WTC11 (cell line): ENCODE results near the gene AGTRAP. TPM values are rescaled to one million over a fixed set of nuclear protein-coding genes. Genes with fewer than 3 reads are reported as not detected.

Experiments
- ATAC-seq: fragments of 200-7000 bp; cut with Tn5 transposase; 2 replicates; pipeline ENCODE4 v1.10.0; 2021; ENCODE audit warnings: mild to moderate bottlenecking, moderate library complexity
- CTCF ChIA-PET: fragments of 300-600 bp; sonication (Branson Sonifier 250); formaldehyde crosslinking; loops from one replicate; lab custom pipeline; 2021; ENCODE audit warnings: antibody characterized with exemption; lab: Charles Lee
- POLR2A ChIA-PET: fragments of 350-600 bp; sonication (Branson Sonifier 250); formaldehyde crosslinking; loops from one replicate; lab custom pipeline; 2021; ENCODE audit warnings: antibody characterized with exemption; lab: Charles Lee
- DNase-seq: peaks from one replicate; pipeline ENCODE4 v3.0.0; 2021; ENCODE audit warnings: low spot score
- H3K27ac Mint-ChIP-seq: 2 replicates; pipeline ENCODE4 v1.8.0; 2021; ENCODE audit warnings: mixed read lengths
- H3K27me3 Mint-ChIP-seq: 2 replicates; pipeline ENCODE4 v1.8.0; 2021; ENCODE audit warnings: low read depth, mild to moderate bottlenecking, moderate library complexity, mixed read lengths
- H3K36me3 Mint-ChIP-seq: 2 replicates; pipeline ENCODE4 v1.8.0; 2021; ENCODE audit warnings: mixed read lengths
- H3K4me1 Mint-ChIP-seq: 2 replicates; pipeline ENCODE4 v1.8.0; 2022; ENCODE audit warnings: mixed read lengths
- H3K4me3 Mint-ChIP-seq: 2 replicates; pipeline ENCODE4 v1.8.0; 2021; ENCODE audit warnings: mild to moderate bottlenecking, moderate library complexity, mixed read lengths
- H3K9me3 Mint-ChIP-seq: 2 replicates; pipeline ENCODE4 v1.8.0; 2021; ENCODE audit warnings: mixed read lengths
- ETV6 ChIP-seq: sonication (generic); formaldehyde crosslinking; IDR thresholded peaks from 2 replicates; pipeline ENCODE4 v1.8.1; 2022; ENCODE audit warnings: mild to moderate bottlenecking, missing genetic modification reagents
- IRF2 ChIP-seq: sonication (generic); formaldehyde crosslinking; IDR thresholded peaks from 2 replicates; pipeline ENCODE4 v1.8.0; 2022; ENCODE audit warnings: low read depth, missing genetic modification reagents, borderline replicate concordance
- OVOL2 ChIP-seq: fragments of 250-450 bp; sonication (Bioruptor Pico); IDR thresholded peaks from 2 replicates; pipeline ENCODE4 v1.9.0; 2021; ENCODE audit warnings: mild to moderate bottlenecking, borderline replicate concordance
- RELA ChIP-seq: sonication (generic); formaldehyde crosslinking; IDR thresholded peaks from 2 replicates; pipeline ENCODE4 v1.8.1; 2022; ENCODE audit warnings: missing genetic modification reagents, mild to moderate bottlenecking, borderline replicate concordance
- TCF7 ChIP-seq: sonication (generic); formaldehyde crosslinking; IDR thresholded peaks from 2 replicates; pipeline ENCODE4 v1.8.0; 2022; ENCODE audit warnings: mild to moderate bottlenecking, low read depth, missing genetic modification reagents, moderate library complexity
- TEAD4 ChIP-seq: sonication (generic); formaldehyde crosslinking; IDR thresholded peaks from 2 replicates; pipeline ENCODE4 v1.8.0; 2022; ENCODE audit warnings: mild to moderate bottlenecking, missing genetic modification reagents
- ZBTB21 ChIP-seq: sonication (generic); formaldehyde crosslinking; IDR thresholded peaks from 2 replicates; pipeline ENCODE4 v1.8.1; 2023; ENCODE audit warnings: mild to moderate bottlenecking, missing genetic modification reagents, borderline replicate concordance
- ZNF138 ChIP-seq: sonication (generic); formaldehyde crosslinking; conservative IDR thresholded peaks from 2 replicates; pipeline ENCODE4 v1.8.1; 2022; ENCODE audit warnings: mild to moderate bottlenecking, moderate library complexity, missing genetic modification reagents
- ZNF263 ChIP-seq: sonication (generic); formaldehyde crosslinking; IDR thresholded peaks from 2 replicates; pipeline ENCODE4 v1.8.1; 2022; ENCODE audit warnings: low read depth, mild to moderate bottlenecking, moderate library complexity, missing genetic modification reagents
- ZNF671 ChIP-seq: fragments of 250-450 bp; sonication (Bioruptor Pico); IDR thresholded peaks from 2 replicates; pipeline ENCODE4 v1.8.0; 2021; ENCODE audit warnings: mild to moderate bottlenecking
- total RNA-seq: library from RNA; stranded (reverse); gene quantifications from 3 replicates; pipeline ENCODE4 v1.2.3, GENCODE V29; 2021
- TF ChIP-seq, protein P1 (sequence below): sonication (generic); formaldehyde crosslinking; IDR thresholded peaks from 2 replicates; pipeline ENCODE4 v1.8.0; 2022; ENCODE audit warnings: mild to moderate bottlenecking, missing genetic modification reagents
- TF ChIP-seq, protein P2 (sequence below): fragments of 250-450 bp; sonication (Bioruptor Pico); IDR thresholded peaks from 2 replicates; pipeline ENCODE4 v2.1.2; 2022; ENCODE audit warnings: mild to moderate bottlenecking, moderate library complexity
- TF ChIP-seq, protein P3 (sequence below): sonication (generic); formaldehyde crosslinking; IDR thresholded peaks from 2 replicates; pipeline ENCODE4 v1.8.0; 2022; ENCODE audit warnings: mild to moderate bottlenecking, missing genetic modification reagents
- TF ChIP-seq, protein P4 (sequence below): sonication (generic); formaldehyde crosslinking; IDR thresholded peaks from 2 replicates; pipeline ENCODE4 v1.8.1; 2023; ENCODE audit warnings: mild to moderate bottlenecking, missing genetic modification reagents
- TF ChIP-seq, protein P5 (sequence below): fragments of 250-450 bp; sonication (Bioruptor Pico); IDR thresholded peaks from 2 replicates; pipeline ENCODE4 v1.9.0; 2021; ENCODE audit warnings: mild to moderate bottlenecking

Gene AGTRAP
- total RNA-seq, 1 experiment from 2014 or later: 81.6 TPM

DNA sequence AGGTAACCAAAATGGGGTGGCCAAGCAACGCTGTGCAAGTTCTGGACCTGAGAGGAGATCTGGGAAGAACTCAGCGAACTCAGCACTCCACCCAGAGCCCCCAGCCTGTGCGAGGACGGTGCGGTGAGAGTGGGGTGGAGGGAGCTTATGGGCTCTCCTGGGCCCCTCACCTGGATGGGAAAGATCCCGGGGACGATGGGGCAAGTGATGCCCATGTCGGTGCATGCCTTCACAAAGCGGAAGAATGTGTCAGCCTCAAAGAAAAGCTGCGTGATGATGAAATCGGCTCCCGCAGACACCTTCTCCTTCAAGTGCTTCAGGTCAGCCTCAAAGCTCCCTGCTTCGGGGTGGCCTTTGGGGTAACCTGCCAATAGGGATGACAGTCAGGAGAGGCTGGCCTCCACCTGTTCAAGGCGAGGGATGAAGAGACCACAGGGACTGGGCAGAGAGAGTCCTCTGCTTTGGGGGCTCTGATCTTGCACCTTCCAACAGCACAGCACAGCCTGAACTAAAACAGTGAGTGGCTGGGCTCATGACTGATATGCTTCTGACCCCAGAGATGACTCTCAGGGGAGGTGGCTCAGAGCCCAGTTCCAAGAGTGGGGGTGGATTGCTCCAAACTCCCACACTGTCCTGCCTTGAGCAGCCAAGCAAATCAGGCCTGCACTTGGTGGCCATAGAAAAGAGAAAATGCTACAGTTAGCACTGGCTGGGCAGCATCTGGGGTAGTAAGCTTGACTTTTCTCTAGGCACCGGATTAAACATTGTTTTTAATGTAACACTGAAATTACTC lies 60.3 kb downstream of the AGTRAP start:
- H3K9me3 Mint-ChIP-seq: no peaks in the 10 kb centered on the region
- H3K4me1 Mint-ChIP-seq: no peaks in the 10 kb centered on the region
- no peak for DNase-seq
- no peak for TF ChIP-seq ZNF671
- no peak for TF ChIP-seq ZBTB21 (CRISPR knock-in tag)
- TF ChIP-seq, protein P1, sequence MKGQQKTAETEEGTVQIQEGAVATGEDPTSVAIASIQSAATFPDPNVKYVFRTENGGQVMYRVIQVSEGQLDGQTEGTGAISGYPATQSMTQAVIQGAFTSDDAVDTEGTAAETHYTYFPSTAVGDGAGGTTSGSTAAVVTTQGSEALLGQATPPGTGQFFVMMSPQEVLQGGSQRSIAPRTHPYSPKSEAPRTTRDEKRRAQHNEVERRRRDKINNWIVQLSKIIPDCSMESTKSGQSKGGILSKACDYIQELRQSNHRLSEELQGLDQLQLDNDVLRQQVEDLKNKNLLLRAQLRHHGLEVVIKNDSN (CRISPR knock-in tag): no peak
- no peak for TF ChIP-seq TCF7
- no peak for TF ChIP-seq TEAD4 (CRISPR knock-in tag)
- H3K27me3 Mint-ChIP-seq: no peaks in the 10 kb centered on the region
- ATAC-seq: no peak
- H3K36me3 Mint-ChIP-seq: peaks cover 48% of the 10 kb centered on the region
- CTCF ChIA-PET: no interaction called here
- H3K4me3 Mint-ChIP-seq: no peak overlapping the region
- POLR2A ChIA-PET: no interaction called here
- H3K27ac Mint-ChIP-seq: no peak overlapping the region

DNA sequence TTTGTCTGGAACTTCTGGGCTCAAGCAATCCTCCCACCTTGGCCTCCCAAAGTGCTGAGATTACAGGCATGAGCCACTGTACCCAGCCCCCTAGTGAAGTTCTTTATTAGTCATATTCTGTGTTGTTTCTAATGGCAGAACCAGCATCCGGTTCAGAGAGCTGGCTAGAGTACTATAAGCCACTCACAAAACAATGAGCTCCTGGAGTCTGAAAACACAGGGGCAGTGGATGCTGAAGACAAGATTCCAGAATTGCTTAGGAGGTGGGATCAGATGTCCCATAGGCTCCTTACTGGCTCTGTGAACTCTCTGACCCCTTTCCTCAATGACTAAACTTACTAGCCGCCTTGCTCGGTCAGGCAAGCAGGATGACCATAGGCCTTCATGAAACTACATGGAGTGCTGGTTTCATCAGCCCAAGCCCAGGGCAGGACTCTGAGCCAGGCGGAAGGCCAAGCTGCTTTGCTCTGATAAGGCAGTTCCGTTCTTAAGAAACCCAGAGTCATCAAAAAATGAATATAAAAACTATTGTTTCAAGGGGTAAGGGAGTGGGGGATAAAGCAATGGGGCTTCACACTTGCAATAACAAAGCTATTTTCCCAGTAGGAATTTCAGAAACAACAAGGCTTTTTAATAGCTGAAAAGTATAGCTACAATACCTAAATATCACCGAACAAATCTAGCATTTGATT lies 61.7 kb downstream of the AGTRAP start:
- peaks cover 10% of the 10 kb centered on the region for H3K4me1 Mint-ChIP-seq
- no peaks in the 10 kb centered on the region for H3K9me3 Mint-ChIP-seq
- H3K4me3 Mint-ChIP-seq: no peak overlapping the region
- no peaks in the 10 kb centered on the region for H3K27me3 Mint-ChIP-seq
- peaks cover 39% of the 10 kb centered on the region for H3K36me3 Mint-ChIP-seq
- H3K27ac Mint-ChIP-seq: no peak overlapping the region
- CTCF ChIA-PET: interaction anchor here (0.6 to 1.9 kb wide), 5 partner anchors 10 to 543 kb away, joined by 3 to 11 read pairs (median 4); no protein-coding TSS in a partner anchor
- TF ChIP-seq IRF2 (CRISPR knock-in tag) (no peak), RELA (CRISPR knock-in tag) (no peak), OVOL2 (CRISPR knock-in tag) (no peak), ZNF263 (CRISPR knock-in tag) (no peak), ETV6 (no peak), ZNF138 (CRISPR knock-in tag) (no peak)
- TF ChIP-seq, protein P2, sequence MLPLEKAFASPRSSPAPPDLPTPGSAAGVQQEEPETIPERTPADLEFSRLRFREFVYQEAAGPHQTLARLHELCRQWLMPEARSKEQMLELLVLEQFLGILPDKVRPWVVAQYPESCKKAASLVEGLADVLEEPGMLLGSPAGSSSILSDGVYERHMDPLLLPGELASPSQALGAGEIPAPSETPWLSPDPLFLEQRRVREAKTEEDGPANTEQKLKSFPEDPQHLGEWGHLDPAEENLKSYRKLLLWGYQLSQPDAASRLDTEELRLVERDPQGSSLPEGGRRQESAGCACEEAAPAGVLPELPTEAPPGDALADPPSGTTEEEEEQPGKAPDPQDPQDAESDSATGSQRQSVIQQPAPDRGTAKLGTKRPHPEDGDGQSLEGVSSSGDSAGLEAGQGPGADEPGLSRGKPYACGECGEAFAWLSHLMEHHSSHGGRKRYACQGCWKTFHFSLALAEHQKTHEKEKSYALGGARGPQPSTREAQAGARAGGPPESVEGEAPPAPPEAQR (CRISPR knock-in tag): no peak
- TF ChIP-seq, protein P3, sequence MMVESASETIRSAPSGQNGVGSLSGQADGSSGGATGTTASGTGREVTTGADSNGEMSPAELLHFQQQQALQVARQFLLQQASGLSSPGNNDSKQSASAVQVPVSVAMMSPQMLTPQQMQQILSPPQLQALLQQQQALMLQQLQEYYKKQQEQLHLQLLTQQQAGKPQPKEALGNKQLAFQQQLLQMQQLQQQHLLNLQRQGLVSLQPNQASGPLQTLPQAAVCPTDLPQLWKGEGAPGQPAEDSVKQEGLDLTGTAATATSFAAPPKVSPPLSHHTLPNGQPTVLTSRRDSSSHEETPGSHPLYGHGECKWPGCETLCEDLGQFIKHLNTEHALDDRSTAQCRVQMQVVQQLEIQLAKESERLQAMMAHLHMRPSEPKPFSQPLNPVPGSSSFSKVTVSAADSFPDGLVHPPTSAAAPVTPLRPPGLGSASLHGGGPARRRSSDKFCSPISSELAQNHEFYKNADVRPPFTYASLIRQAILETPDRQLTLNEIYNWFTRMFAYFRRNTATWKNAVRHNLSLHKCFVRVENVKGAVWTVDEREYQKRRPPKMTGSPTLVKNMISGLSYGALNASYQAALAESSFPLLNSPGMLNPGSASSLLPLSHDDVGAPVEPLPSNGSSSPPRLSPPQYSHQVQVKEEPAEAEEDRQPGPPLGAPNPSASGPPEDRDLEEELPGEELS (CRISPR knock-in tag): no peak
- TF ChIP-seq, protein P4, sequence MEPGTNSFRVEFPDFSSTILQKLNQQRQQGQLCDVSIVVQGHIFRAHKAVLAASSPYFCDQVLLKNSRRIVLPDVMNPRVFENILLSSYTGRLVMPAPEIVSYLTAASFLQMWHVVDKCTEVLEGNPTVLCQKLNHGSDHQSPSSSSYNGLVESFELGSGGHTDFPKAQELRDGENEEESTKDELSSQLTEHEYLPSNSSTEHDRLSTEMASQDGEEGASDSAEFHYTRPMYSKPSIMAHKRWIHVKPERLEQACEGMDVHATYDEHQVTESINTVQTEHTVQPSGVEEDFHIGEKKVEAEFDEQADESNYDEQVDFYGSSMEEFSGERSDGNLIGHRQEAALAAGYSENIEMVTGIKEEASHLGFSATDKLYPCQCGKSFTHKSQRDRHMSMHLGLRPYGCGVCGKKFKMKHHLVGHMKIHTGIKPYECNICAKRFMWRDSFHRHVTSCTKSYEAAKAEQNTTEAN (CRISPR knock-in tag): no peak
- TF ChIP-seq, protein P5, sequence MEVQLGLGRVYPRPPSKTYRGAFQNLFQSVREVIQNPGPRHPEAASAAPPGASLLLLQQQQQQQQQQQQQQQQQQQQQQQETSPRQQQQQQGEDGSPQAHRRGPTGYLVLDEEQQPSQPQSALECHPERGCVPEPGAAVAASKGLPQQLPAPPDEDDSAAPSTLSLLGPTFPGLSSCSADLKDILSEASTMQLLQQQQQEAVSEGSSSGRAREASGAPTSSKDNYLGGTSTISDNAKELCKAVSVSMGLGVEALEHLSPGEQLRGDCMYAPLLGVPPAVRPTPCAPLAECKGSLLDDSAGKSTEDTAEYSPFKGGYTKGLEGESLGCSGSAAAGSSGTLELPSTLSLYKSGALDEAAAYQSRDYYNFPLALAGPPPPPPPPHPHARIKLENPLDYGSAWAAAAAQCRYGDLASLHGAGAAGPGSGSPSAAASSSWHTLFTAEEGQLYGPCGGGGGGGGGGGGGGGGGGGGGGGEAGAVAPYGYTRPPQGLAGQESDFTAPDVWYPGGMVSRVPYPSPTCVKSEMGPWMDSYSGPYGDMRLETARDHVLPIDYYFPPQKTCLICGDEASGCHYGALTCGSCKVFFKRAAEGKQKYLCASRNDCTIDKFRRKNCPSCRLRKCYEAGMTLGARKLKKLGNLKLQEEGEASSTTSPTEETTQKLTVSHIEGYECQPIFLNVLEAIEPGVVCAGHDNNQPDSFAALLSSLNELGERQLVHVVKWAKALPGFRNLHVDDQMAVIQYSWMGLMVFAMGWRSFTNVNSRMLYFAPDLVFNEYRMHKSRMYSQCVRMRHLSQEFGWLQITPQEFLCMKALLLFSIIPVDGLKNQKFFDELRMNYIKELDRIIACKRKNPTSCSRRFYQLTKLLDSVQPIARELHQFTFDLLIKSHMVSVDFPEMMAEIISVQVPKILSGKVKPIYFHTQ (CRISPR knock-in tag): no peak
- DNase-seq (no peak), ATAC-seq (no peak)
- POLR2A ChIA-PET: interaction anchor here (1.3 kb wide), 1 partner anchor 10 kb away, joined by 5 read pairs; no protein-coding TSS in a partner anchor
